ENCODE data around the gene FAAP100.

Gene FAAP100

DNA sequence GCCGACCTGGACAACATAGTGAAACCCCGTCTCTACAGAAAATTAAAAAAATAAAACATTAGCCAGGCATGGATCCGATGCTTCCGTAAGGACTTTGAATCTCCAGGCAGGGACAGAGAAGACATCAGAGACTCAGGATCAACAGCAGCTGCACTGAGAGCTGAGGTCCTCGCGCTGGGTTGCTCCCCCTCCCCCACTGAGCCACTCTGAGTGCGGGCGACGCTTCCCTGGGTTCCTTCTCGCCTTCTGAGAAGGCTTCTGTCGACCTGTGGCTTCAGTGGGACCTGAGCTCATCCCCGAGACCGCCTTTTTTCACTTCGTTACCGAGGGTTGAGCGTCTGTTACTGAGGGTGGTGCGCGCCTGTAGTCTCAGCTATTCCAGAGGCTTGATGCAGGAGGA lies 60.0 kb downstream of the FAAP100 start:
- TF ChIP-seq FOXP2 (optimal IDR thresholded peaks at IDR 0.05; ENCODE audit: borderline replicate concordance, extremely low read depth, extremely low read length, insufficient read depth) = no peak
- no peak for TF ChIP-seq POLR2AphosphoS5 (IDR thresholded peaks at IDR 0.05; ENCODE audit: low read depth, low read length)
- no peak for TF ChIP-seq TAF1 (IDR thresholded peaks at IDR 0.05; ENCODE audit: borderline replicate concordance, insufficient read depth, low read length)
- TF ChIP-seq, protein P1, sequence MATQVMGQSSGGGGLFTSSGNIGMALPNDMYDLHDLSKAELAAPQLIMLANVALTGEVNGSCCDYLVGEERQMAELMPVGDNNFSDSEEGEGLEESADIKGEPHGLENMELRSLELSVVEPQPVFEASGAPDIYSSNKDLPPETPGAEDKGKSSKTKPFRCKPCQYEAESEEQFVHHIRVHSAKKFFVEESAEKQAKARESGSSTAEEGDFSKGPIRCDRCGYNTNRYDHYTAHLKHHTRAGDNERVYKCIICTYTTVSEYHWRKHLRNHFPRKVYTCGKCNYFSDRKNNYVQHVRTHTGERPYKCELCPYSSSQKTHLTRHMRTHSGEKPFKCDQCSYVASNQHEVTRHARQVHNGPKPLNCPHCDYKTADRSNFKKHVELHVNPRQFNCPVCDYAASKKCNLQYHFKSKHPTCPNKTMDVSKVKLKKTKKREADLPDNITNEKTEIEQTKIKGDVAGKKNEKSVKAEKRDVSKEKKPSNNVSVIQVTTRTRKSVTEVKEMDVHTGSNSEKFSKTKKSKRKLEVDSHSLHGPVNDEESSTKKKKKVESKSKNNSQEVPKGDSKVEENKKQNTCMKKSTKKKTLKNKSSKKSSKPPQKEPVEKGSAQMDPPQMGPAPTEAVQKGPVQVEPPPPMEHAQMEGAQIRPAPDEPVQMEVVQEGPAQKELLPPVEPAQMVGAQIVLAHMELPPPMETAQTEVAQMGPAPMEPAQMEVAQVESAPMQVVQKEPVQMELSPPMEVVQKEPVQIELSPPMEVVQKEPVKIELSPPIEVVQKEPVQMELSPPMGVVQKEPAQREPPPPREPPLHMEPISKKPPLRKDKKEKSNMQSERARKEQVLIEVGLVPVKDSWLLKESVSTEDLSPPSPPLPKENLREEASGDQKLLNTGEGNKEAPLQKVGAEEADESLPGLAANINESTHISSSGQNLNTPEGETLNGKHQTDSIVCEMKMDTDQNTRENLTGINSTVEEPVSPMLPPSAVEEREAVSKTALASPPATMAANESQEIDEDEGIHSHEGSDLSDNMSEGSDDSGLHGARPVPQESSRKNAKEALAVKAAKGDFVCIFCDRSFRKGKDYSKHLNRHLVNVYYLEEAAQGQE (IDR thresholded peaks at IDR 0.05; ENCODE audit: insufficient read depth in 1 of 2, low read depth in 2 of 2, low read length in 2 of 2) = no peak
- no peak for TF ChIP-seq SIN3A (IDR thresholded peaks at IDR 0.05; ENCODE audit: borderline replicate concordance, insufficient read depth, low read length)

GRCh38 chr17:81491761-81492160 lies 60.4 kb downstream of the FAAP100 start:
- no peak for TF ChIP-seq FOXP2 (optimal IDR thresholded peaks at IDR 0.05; ENCODE audit: borderline replicate concordance, extremely low read depth, extremely low read length, insufficient read depth)

- TF ChIP-seq TAF1 (IDR thresholded peaks at IDR 0.05; ENCODE audit: borderline replicate concordance, insufficient read depth, low read length) = no peak
- TF ChIP-seq FOXP2 (optimal IDR thresholded peaks at IDR 0.05; ENCODE audit: borderline replicate concordance, extremely low read depth, extremely low read length, insufficient read depth) = no peak
- TF ChIP-seq POLR2AphosphoS5 (IDR thresholded peaks at IDR 0.05; ENCODE audit: low read depth, low read length) = no peak
- TF ChIP-seq, protein P1 (IDR thresholded peaks at IDR 0.05; ENCODE audit: insufficient read depth in 1 of 2, low read depth in 2 of 2, low read length in 2 of 2) = no peak
- TF ChIP-seq SIN3A (IDR thresholded peaks at IDR 0.05; ENCODE audit: borderline replicate concordance, insufficient read depth, low read length) = no peak
Observed at GRCh38 chr17:81491181-81491581, 61.0 kb downstream of the FAAP100 start.

DNA sequence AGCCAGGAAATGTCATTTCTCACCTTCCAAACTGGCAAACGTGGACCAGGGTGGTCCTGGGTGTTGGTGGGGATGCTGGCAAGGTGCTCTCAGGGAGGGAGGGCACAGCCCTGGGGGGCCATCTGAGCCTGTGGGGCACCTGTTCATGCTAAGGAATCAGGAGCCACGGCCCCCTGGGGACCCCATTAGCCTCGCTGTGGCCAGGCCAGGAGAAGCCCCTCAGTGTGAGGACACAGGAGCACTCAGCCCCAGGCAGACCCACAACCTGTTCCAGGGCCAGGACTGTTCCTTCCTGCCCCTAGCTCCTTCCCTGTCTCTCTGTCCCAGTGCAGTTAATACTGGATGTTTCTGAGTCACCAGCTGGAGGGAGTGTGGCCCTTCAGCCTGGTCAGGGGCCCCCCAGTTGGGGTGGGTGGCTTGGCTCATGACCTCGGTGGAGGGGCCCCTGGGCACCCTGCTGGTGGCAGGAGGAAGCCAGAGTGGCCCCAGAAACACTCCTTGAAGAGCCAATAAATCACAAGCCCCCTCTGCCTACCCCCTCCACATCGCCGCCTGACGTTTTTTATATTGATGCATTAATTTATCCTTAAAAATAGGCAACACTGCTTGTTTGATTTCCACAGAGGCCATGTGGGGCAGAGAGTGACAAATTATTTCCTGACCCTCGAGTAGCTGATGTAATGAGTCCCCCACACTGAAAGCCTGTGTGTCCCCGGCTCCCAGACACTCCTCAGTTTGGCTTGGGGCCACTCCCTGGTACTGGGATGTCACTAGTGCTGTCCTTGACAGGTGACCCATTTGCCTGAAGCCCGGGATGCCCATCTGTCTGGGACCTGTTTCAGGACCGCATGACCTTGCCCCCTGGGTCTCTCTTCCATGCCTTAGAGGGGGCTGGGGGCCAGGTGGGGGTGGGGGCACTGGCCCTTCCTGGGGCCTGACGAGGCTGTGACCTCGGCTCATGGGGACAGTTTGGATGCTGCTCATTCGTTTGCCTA lies 61.9 kb downstream of the FAAP100 start:
- TF ChIP-seq SIN3A (IDR thresholded peaks at IDR 0.05; ENCODE audit: borderline replicate concordance, insufficient read depth, low read length) (no peak), TAF1 (IDR thresholded peaks at IDR 0.05; ENCODE audit: borderline replicate concordance, insufficient read depth, low read length) (no peak)
